HG03097 (cell line): ENCODE data around the gene SGPP2.
"Not testable (repeated sequence)": the region's sequence is repeated elsewhere in the genome, so short reads cannot be mapped to it uniquely, and the experiment has no call there.

ENCODE experiments used
- ATAC-seq: cut with Tn5 transposase; IDR thresholded peaks from one replicate; pipeline ENCODE4 v1.9.1; 2021; ENCODE audit not compliant: unreplicated experiment, low FRiP score

SGPP2 gene

GRCh38 chr2:222568865-222569264 is 144.5 kb downstream of the SGPP2 start:
- no peak for ATAC-seq

GRCh38 chr2:222569826-222570225 is 145.5 kb downstream of the SGPP2 start:
- no peak for ATAC-seq

DNA sequence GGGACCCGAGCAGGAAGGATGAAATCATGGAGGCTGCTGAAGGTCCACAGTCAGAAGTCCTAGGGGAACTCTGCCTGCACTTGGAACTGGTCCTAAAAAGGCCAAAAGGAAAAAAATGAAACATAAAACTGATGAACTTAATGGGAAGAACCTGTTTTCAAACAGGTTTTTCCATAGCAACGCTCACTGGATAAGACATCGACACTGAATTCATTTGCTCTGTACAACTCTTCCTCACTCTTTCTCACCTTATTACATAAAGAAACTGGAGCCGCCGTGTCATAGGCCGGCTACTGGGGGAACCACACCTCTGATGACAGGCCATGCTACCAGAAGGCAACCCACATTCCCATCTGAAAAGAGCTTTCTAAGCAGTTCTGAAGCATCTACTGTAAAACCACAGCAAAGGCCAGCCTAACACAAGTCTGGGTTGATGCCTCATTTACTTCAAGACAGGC is 147.9 kb downstream of the SGPP2 start:
- no peak for ATAC-seq

- ATAC-seq: no peak
Observed at GRCh38 chr2:222572751-222573174, 148.4 kb downstream of the SGPP2 start.

DNA sequence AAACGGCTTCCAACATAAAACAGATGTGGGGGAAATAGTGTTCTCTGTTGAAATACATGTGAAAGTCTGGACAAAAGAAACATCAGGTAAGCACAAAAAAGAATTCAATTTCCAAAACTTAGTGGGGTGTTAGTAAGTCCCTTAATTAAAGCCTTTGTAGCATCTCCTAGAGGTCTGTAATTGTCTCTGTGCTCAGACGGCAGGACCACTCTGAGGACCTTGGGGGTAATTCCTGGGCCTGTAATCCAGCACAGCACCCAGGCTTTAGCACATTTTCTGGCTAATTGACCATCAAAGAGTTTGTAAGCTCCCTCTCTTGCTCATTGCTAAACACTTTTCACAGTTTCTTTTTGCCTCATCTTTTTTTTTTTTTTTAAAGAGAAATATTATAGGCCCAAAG is 151.3 kb downstream of the SGPP2 start:
- no peak for ATAC-seq

DNA sequence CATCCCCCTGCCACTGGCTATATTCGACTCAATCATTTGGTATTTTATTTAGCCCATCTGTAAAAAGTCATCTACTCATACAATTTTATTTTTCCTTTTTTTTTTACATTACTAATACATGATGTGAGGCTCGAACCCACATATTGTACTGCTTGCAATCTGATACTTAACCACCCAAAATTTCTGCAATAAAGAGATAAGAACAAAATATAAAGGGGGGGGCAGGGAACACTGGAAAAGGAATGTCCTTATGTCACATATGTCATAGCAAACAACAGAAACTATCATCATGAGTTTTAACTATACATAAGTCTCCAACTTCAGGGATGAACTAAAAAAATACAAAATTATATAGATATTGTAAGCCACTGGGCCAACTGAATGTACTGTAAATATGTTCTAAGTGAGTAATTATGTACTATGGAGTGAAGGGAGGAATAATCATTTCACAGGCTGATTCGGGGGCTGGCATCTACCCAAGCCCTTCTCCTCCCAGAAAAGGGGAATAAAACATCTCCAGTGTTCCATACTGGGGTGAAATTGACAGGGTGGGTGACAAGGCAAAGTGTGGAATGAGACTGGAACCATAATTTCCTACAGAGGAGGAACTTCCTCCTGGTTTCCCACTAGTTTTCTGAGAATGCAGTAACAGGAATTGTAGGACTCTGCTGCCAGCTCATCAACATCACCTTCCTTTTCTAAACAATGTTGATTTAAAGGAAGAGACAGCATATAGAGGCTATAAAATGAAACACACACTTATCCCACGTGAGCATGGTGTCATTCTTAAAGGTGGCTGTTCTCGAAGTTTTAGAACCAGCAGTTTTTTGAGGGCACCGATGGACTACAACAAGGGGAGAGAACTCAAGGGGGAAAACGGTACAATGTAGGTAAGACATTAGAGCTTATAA is 152.1 kb downstream of the SGPP2 start:
- no peak for ATAC-seq

DNA sequence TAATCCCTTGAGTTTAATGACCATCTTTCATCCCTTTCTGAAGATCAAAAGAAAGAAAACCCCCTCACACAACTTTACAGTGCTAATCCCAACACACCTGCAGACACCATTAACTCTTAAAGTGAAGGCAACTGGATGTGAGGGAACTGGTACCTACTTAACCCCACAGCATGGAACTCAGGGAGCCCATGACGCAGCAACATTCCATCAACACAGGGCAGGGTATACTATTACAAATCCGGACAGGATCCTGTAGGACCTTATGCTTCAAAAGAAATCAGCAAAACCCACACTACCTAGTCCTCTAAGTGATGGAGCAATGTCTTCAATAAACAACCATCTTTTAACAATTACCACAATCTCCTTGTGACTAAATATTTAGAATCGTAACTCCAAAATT is 153.0 kb downstream of the SGPP2 start:
- ATAC-seq: no peak

DNA sequence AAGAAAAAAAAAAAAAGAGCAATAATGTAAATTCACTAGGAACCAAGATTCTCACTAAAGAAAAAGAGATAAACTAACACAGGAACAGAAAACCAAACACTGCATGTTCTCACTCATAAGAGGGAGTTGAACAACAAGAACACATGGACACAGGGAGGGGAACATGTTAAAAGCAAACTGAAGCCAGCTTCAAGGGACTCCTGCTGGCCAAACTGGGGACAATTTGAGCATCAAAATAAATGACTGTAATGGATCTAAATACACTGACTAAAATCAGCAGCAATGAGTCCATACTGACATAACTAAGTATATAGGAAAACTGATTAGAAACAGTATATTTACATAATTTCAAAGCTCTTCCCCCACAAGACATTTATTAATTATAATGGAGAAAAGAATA is 158.6 kb downstream of the SGPP2 start:
- ATAC-seq: no peak

DNA sequence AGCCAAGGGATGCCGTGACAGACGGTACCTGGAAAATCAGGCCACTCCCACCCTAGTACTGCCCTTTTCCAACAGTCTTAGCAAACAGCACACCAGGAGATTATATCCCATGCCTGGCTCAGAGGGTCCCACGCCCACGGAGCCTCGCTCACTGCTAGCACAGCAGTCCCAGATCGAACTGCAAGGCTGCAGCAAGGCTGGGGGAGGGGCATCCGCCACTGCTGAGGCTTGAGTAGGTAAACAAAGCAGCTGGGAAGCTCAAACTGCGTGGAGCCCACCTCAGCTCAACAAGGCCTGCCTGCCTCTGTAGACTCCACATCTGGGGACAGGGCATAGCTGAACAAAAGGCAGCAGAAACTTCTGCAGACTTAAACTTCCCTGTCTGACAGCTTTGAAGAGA is 160.2 kb downstream of the SGPP2 start:
- ATAC-seq: not testable (repeated sequence)

DNA sequence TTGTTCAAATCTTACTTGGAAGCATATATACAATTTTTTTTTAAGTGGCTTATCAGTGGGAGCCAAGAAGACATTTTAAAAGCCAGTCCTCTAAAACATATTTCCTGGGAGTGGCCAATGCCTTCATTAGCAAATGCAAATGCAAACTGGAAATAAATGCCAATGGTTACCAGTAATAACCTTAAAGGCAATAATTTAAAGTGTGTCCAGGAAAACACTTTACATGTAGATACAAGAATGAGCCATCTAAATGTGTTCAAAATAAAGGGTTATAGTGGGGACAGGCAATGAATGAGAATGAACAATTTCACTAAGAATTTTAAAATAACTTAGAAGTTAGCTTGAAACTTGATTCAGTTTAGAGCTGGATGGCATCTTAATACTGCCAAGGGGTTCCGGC is 167.3 kb downstream of the SGPP2 start:
- ATAC-seq: no peak

DNA sequence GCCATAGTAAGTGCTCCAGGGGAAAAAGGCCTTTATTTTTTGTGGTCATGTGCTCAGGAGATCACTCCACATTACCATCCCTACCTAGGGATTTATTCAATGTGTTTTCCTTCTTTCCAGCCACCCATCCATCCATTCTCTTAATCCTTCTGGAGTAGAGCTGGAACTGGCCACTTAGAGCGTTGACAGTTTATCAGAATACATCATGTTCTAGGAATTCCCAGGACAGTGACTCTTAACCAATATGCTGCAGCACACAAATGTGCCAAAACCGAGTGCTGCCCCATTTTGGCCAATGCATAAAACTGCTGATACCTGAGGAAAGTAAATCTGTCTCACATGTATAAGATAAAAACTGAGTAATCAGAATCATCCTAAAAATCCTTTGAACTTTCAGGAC is 167.8 kb downstream of the SGPP2 start:
- no peak for ATAC-seq

DNA sequence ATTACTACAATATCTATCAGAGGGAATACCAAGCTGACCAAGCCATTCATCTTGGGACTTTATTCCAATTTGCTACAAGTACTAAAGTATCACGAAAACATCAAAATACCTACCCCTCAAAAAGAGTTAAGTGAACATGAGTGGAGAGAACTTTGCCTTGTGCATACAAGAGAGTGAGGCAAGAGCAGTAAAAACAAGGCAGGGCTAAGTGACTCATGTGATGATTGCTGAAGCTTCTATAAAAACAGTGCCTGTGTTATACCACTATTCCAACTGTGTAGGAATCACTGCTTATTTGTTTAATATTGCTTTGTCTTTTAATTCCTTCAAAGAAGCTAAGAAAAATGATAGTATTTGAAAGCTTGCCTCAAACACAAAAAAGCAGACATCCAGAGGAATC is 170.3 kb downstream of the SGPP2 start:
- no peak for ATAC-seq

DNA sequence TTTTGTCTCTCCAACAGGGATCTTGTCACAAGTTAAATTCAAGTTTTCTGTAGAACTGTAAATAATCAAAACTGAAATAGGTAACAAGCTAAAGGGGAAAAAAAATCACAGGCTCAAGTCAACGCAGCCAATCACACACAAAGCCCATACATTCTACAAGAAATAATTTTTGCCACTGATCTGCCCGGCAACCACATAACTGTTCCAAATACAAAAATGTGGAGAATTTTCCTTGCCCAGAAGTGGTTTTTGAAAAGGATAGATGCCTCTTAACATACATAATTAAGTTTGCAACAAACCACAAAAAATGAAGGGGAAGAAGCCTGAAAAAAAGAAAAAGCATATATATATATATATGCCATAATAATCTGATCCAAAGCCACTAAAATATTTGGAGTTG is 171.2 kb downstream of the SGPP2 start:
- ATAC-seq: no peak

DNA sequence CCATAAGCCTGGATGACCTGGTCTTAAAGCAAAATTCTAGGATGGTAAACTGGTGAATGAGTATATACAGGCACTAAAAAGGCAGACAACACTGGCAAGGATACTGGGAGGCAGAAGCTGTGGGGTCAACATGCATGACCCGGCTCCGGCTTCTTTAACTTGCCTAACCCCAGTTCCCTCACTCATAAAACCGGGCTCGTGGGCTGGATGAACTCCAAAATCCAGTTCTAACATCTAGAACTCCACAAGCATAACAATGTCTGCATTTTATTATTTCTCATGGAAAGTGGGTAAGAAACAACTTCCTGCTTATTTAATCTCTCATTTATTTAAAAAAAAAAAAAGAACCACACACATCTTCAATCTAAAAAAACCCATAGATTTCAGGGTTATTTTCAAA is 174.3 kb downstream of the SGPP2 start:
- no peak for ATAC-seq

DNA sequence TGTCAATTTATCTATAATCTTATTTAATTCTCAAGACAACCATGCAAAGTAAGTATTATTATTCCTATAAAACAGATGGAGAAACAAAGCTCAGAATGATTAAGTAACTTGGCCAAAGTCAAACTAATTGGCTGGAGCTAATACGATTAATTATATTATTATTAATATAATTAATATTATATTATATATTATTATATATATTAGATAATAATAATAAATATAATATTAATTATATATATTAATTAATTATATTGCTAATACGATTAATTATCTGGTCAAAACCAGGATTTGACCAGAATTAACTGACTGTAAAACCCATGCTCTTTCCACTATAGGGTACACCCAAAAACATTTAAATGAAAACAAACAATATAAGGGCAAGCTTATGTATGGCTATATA is 179.2 kb downstream of the SGPP2 start:
- ATAC-seq: no peak

DNA sequence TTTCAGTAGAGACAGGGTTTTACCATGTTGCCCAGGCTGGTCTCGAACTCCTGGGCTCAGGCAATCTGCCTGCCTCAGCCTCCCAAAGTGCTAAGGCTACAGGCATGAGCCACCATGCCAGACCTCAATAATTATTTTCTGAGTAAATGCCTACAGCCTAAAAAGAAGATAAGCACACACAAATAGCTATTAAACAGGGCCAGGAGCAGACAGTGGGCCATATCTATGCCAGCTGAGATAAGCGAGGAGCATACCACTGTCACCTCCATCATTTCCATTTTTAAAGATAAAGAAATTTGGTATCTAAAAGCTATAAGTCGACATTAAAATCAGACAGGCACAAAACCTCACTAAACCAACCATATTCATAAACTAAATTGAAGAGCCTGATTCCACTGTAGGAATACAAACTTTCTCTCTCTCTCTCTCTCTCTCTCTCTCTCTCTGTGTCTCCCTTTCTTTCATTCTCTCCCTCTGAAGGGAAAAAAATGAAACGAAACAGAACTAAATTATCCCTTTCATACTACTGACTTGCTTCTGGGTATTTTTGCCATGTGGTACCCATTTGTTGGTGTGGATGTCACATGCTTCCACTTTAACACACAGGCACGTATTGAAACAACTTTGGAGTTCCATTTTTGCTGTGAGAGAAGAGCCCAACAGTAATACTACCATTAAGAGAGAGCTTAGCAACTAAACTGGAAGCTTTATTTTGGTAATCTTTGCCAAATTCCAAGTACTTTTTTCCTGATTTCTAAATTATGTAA is 180.6 kb downstream of the SGPP2 start:
- ATAC-seq: no peak

DNA sequence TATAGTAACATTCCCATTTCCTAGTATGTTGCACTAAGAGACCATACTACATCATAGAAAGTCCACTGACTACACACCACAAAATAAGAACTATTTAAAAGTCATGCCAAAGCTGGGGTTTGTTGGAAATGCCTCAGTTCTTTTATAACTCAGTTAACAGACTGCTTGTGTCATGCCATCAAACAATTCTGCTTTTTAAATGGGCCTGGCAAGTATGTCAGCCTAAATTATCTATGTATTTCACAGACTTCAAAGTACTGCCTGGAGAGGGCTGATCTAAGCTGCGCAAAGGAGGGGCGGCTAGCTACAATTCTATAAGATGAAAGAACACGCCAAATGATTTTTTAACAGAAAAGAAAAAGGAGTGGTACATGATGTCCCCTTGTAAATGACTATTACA is 182.0 kb downstream of the SGPP2 start:
- ATAC-seq: no peak

DNA sequence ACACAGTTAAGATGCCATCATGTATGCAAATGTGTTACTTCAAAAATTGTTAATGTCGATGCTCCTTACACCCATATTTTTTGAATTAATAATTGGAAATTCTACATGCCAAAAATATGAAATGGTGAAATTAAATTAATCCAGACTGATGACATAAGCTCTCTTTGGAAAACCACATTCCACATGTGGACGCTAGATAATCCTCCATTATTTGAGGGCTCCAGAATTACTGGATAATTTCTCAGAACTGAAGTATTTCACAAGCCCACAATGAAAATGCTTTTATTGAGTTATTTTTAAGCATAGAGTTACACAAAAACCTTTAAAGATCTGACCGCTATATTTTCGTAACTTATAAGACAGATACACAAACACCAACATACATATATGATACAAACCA is 183.7 kb downstream of the SGPP2 start:
- no peak for ATAC-seq

DNA sequence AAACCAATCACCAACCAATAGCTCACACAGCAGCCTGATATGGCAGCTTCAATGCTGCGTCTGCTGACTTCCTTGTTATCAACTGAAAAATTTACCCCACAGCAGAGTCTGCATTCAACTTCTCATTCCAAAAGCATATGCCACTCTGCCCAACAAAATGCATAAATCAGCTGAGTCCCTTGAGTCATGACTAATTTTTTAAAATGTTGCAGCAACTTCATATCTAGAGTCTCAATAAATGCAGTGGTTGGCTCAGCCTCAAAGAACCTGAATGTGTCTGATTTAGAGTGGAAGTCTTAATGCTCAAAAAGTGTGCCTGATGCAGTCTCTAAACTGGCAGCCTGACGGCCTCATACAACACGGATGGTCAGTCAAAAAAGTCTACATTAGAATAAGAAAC is 185.0 kb downstream of the SGPP2 start:
- ATAC-seq: no peak
